Keratinocyte (primary cell): Measurements from ENCODE around the gene SMPD3. TPM values are rescaled to one million over a fixed set of nuclear protein-coding genes. Genes with fewer than 3 reads are reported as not detected.

Experiments used
- DNase-seq: peaks from one replicate; pipeline ENCODE4 v3.0.0-alpha.2; 2011; ENCODE audit warnings: low read depth, missing footprints, low spot score
- FAIRE-seq: peaks from 2 replicates; lab custom pipeline; 2011; peaks lifted over from hg19 to GRCh38; lab: Jason Lieb, UNC
- H2AFZ ChIP-seq: 2 replicates; pipeline ENCODE4 v1.6.0; 2012; ENCODE audit warnings: low read length, control low read depth, inconsistent platforms; ENCODE audit not compliant: control insufficient read depth
- H3K27ac ChIP-seq: 2 replicates; pipeline ENCODE4 v1.5.1; 2011; ENCODE audit warnings: low read length; ENCODE audit not compliant: control insufficient read depth, insufficient read depth
- H3K27me3 ChIP-seq: 3 replicates; pipeline ENCODE4 v1.6.0; 2011; ENCODE audit warnings: low read length; ENCODE audit not compliant: control insufficient read depth, insufficient read depth; ENCODE audit errors: extremely low read depth
- H3K36me3 ChIP-seq, 2 experiments: 2 replicates in 1 of 2; 3 replicates in 1 of 2; pipeline ENCODE4 v1.5.1; 2011; ENCODE audit warnings: low read length in 2 of 2, mild to moderate bottlenecking in 1 of 2; ENCODE audit not compliant: control insufficient read depth in 2 of 2, insufficient read depth in 2 of 2; ENCODE audit errors: extremely low read depth in 1 of 2
- H3K4me1 ChIP-seq: 3 replicates; pipeline ENCODE4 v1.5.1; 2011; ENCODE audit warnings: low read length; ENCODE audit not compliant: control insufficient read depth, insufficient read depth; ENCODE audit errors: extremely low read depth
- H3K4me2 ChIP-seq: 3 replicates; pipeline ENCODE4 v1.6.0; 2011; ENCODE audit warnings: low read depth, low read length; ENCODE audit not compliant: control insufficient read depth, insufficient read depth; ENCODE audit errors: extremely low read depth
- H3K4me3 ChIP-seq, 3 experiments: fragments of 200-600 bp in 1 of 3; sonication (generic) in 1 of 3; 2 replicates in 2 of 3; 3 replicates in 1 of 3; pipeline ENCODE4 v1.5.1; 2011 to 2016; ENCODE audit warnings: low read length in 3 of 3, mild to moderate bottlenecking in 3 of 3, control low read depth in 2 of 3, inconsistent platforms in 1 of 3, low read depth in 1 of 3, mixed read lengths in 1 of 3, mixed run types in 1 of 3, moderate library complexity in 1 of 3; ENCODE audit not compliant: control insufficient read depth in 2 of 3, insufficient read depth in 2 of 3; ENCODE audit errors: extremely low read depth in 1 of 3
- H3K79me2 ChIP-seq: 2 replicates; pipeline ENCODE4 v1.6.0; 2012; ENCODE audit warnings: low read length; ENCODE audit not compliant: control insufficient read depth, insufficient read depth
- H3K9ac ChIP-seq: 3 replicates; pipeline ENCODE4 v1.6.0; 2011; ENCODE audit warnings: low read length; ENCODE audit not compliant: control insufficient read depth, insufficient read depth; ENCODE audit errors: extremely low read depth
- H3K9me1 ChIP-seq: 3 replicates; pipeline ENCODE4 v1.6.0; 2011; ENCODE audit warnings: low read length; ENCODE audit not compliant: control insufficient read depth, insufficient read depth; ENCODE audit errors: extremely low read depth
- H3K9me3 ChIP-seq: 2 replicates; pipeline ENCODE4 v1.5.1; 2012; ENCODE audit warnings: low read depth, low read length; ENCODE audit not compliant: control insufficient read depth
- H4K20me1 ChIP-seq: 3 replicates; pipeline ENCODE4 v1.6.0; 2011; ENCODE audit warnings: low read length; ENCODE audit not compliant: control insufficient read depth, insufficient read depth; ENCODE audit errors: extremely low read depth
- CTCF ChIP-seq, 3 experiments: IDR thresholded peaks in 1 of 3; conservative IDR thresholded peaks in 1 of 3; optimal IDR thresholded peaks in 1 of 3; 2 replicates in 2 of 3; 3 replicates in 1 of 3; pipeline versions ENCODE3 to v1.5.1; 2011; ENCODE audit warnings: low read length in 3 of 3, mild to moderate bottlenecking in 3 of 3, moderate library complexity in 2 of 3, control low read depth in 1 of 3, inconsistent platforms in 1 of 3; ENCODE audit not compliant: insufficient read depth in 2 of 3; ENCODE audit errors: extremely low read depth in 1 of 3
- EZH2 ChIP-seq: IDR thresholded peaks from one replicate; pipeline ENCODE4 v1.6.1; 2012; ENCODE audit warnings: inconsistent platforms, mild to moderate bottlenecking, low read length, moderate library complexity
- dilution Hi-C: fragments of 300-500 bp; cut with MboI; formaldehyde crosslinking; loops from one replicate; pipeline ENCODE4 v1.7.0; 2020; ENCODE audit warnings: low sequenced_read_pairs; ENCODE audit not compliant: extremely low pct_ligation_motif_present
- polyA plus RNA-seq, 5 experiments: library from polyadenylated mRNA; depleted of rRNA in 3 of 5; stranded (reverse) in 3 of 5; stranded (forward) in 1 of 5; unstranded in 1 of 5; fragments of >200 nt; gene quantifications; 1 replicate in 1 of 5; 2 replicates in 3 of 5; 3 replicates in 1 of 5; pipeline versions ENCODE4 v1.2.1 to v1.2.3, GENCODE V29; 2011 to 2012; ENCODE audit warnings: missing spikeins in 2 of 5, low read depth in 1 of 5, low replicate concordance in 1 of 5

The SMPD3 gene
- polyA plus RNA-seq, 1 donor (not counting 4 experiments of a cell fraction or from before 2014, with no cell fraction given): 0.34 TPM

- no peaks in the 10 kb centered on the region for H3K36me3 ChIP-seq
- no peaks in the 10 kb centered on the region for H3K4me1 ChIP-seq
- H2AFZ ChIP-seq: no peak overlapping the region
- no peak overlapping the region for H3K27ac ChIP-seq
- H4K20me1 ChIP-seq: no peaks in the 10 kb centered on the region
- TF ChIP-seq CTCF (optimal IDR thresholded peaks at IDR 0.05 in 1 of 3, IDR thresholded peaks at IDR 0.05 in 1 of 3, conservative IDR thresholded peaks at IDR 0.05 in 1 of 3; ENCODE audit: extremely low read depth in 1 of 3, insufficient read depth in 2 of 3, low read length in 3 of 3): no peak
- TF ChIP-seq EZH2: no peak
- dilution Hi-C loops: no loop called here
- H3K9me1 ChIP-seq: no peaks in the 10 kb centered on the region
- no peaks in the 10 kb centered on the region for H3K9me3 ChIP-seq
- DNase-seq (no peak), FAIRE-seq (no peak)
- H3K4me2 ChIP-seq: no peak overlapping the region
- no peak overlapping the region for H3K4me3 ChIP-seq
- H3K27me3 ChIP-seq: peaks cover 38% of the 10 kb centered on the region
- H3K79me2 ChIP-seq: no peaks in the 10 kb centered on the region
- H3K9ac ChIP-seq: no peak overlapping the region
These were observed 80.4 kb downstream of the SMPD3 start for GRCh38 chr16:68367891-68368290.

DNA sequence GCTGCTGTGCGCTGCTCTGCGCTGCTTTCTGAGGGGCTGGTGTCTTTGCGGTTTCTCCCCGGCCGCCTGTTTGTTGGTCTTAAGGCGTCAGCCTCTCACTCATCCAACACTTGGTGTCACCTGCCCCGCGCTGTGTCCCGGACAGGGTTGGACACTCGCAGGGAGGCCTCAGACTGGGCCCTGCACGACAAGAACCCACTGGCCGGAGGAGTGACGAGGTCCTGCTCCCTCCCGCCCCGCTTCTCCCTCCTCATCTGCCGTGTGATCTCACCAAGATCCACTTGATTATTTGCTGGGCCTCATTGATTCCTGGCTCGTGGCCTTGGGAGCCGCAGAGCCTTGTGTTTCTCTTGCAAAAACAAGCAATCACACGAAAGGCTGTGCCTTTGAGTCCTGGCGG is 80.9 kb downstream of the SMPD3 start:
- no peak overlapping the region for H3K4me2 ChIP-seq

More for the DNA sequence above, 80.9 kb downstream of the SMPD3 start:
- FAIRE-seq (no peak), DNase-seq (no peak)
- Histone ChIP-seq H3K4me3 (no peak overlapping the region), H3K9ac (no peak overlapping the region), H3K9me1 (no peaks in the 10 kb centered on the region), H3K36me3 (no peaks in the 10 kb centered on the region), H3K79me2 (no peaks in the 10 kb centered on the region), H3K4me1 (no peaks in the 10 kb centered on the region), H3K27me3 (peaks cover 38% of the 10 kb centered on the region), H2AFZ (no peak overlapping the region), H4K20me1 (no peaks in the 10 kb centered on the region), H3K27ac (no peak overlapping the region), H3K9me3 (no peaks in the 10 kb centered on the region)
- no peak for TF ChIP-seq EZH2
- TF ChIP-seq CTCF (optimal IDR thresholded peaks at IDR 0.05 in 1 of 3, IDR thresholded peaks at IDR 0.05 in 1 of 3, conservative IDR thresholded peaks at IDR 0.05 in 1 of 3; ENCODE audit: extremely low read depth in 1 of 3, insufficient read depth in 2 of 3, low read length in 3 of 3): no peak
- dilution Hi-C loops: no loop called here
